H1 (cell line): ENCODE measurements around the gene DVL2. TPM values are rescaled to one million over a fixed set of nuclear protein-coding genes. Genes with fewer than 3 reads are reported as not detected.

ENCODE experiments used
- ASH2L ChIP-seq: fragments of 200-600, 300-600 bp; sonication (generic); IDR thresholded peaks from one replicate; pipeline ENCODE4 v1.7.1; 2017; ENCODE audit warnings: low read length
- ATF2 ChIP-seq: IDR thresholded peaks from 2 replicates; pipeline ENCODE4 v1.6.1; 2012; ENCODE audit warnings: low read length, inconsistent platforms
- BRCA1 ChIP-seq: IDR thresholded peaks from 2 replicates; pipeline ENCODE4 v1.6.1; 2012; ENCODE audit warnings: low read depth, low read length, improper control_type of control experiment
- CBX8 ChIP-seq: fragments of 300-800, 300-1000 bp; sonication (generic); IDR thresholded peaks from 2 replicates; pipeline ENCODE4 v1.7.1; 2016; ENCODE audit warnings: low read depth, low read length, borderline replicate concordance
- CTBP2 ChIP-seq: IDR thresholded peaks from 2 replicates; pipeline ENCODE4 v1.7.0; 2011; ENCODE audit warnings: borderline replicate concordance, mild to moderate bottlenecking, moderate library complexity, mixed read lengths, low read length; ENCODE audit not compliant: insufficient read depth, insufficient read length
- CTCF ChIP-seq, 3 experiments: IDR thresholded peaks; 1 replicate in 2 of 3; 2 replicates in 1 of 3; pipeline versions ENCODE4 v1.5.1 to v1.6.1; 2011; ENCODE audit warnings: low read length in 3 of 3, mild to moderate bottlenecking in 3 of 3, inconsistent platforms in 2 of 3, low read depth in 1 of 3, moderate library complexity in 1 of 3; ENCODE audit not compliant: insufficient read depth in 1 of 3; ENCODE audit errors: control extremely low read depth in 1 of 3
- HDAC6 ChIP-seq: IDR thresholded peaks from one replicate; pipeline ENCODE4 v1.7.1; 2012; ENCODE audit warnings: low read depth, mild to moderate bottlenecking, inconsistent platforms, low read length, moderate library complexity
- KDM5A ChIP-seq: fragments of 200-600 bp; IDR thresholded peaks from 2 replicates; pipeline ENCODE4 v1.7.1; 2012; ENCODE audit warnings: mild to moderate bottlenecking, low read length, inconsistent platforms, mixed read lengths
- NANOG ChIP-seq: IDR thresholded peaks from 2 replicates; pipeline ENCODE4 v1.6.1; 2011; ENCODE audit warnings: low read length, low read depth, mild to moderate bottlenecking, inconsistent platforms; ENCODE audit not compliant: insufficient read depth, poor library complexity, severe bottlenecking
- PHF8 ChIP-seq: fragments of 200-600 bp; sonication (generic); conservative IDR thresholded peaks from 2 replicates; pipeline ENCODE4 v1.7.1; 2012; ENCODE audit warnings: low read depth, mild to moderate bottlenecking, inconsistent platforms, low read length, moderate library complexity
- RNF2 ChIP-seq: fragments of 200-900, 300-1000 bp; sonication (generic); IDR thresholded peaks from 2 replicates; pipeline ENCODE4 v1.7.1; 2016; ENCODE audit warnings: borderline replicate concordance, low read depth, mild to moderate bottlenecking, antibody characterized with exemption, low read length; ENCODE audit not compliant: poor library complexity, severe bottlenecking; ENCODE audit errors: missing control alignments
- RXRA ChIP-seq: IDR thresholded peaks from 2 replicates; pipeline ENCODE4 v1.6.1; 2011; ENCODE audit warnings: low read depth, mild to moderate bottlenecking, low read length, moderate library complexity; ENCODE audit not compliant: insufficient read depth
- SIN3A ChIP-seq, 2 experiments: IDR thresholded peaks in 1 of 2; conservative IDR thresholded peaks in 1 of 2; 2 replicates each; pipeline ENCODE4 v1.6.1; 2011 to 2012; ENCODE audit warnings: low read length in 2 of 2, improper control_type of control experiment in 1 of 2, low read depth in 1 of 2, mild to moderate bottlenecking in 1 of 2
- SIX5 ChIP-seq: IDR thresholded peaks from 2 replicates; pipeline ENCODE4 v1.6.1; 2011; ENCODE audit warnings: mild to moderate bottlenecking, low read depth, low read length
- SUZ12 ChIP-seq: fragments of 200-600 bp; sonication (generic); IDR thresholded peaks from 2 replicates; pipeline ENCODE4 v1.6.1; 2012; ENCODE audit warnings: mild to moderate bottlenecking, inconsistent platforms, low read length, moderate library complexity, mixed read lengths
- TEAD4 ChIP-seq: IDR thresholded peaks from 2 replicates; pipeline ENCODE4 v1.6.1; 2012; ENCODE audit warnings: low read depth, low read length, inconsistent platforms, mixed read lengths
- YY1 ChIP-seq: IDR thresholded peaks from 2 replicates; pipeline ENCODE4 v1.6.1; 2011; ENCODE audit warnings: low read depth, mild to moderate bottlenecking, low read length
- polyA plus RNA-seq, 7 experiments: library from polyadenylated mRNA; depleted of rRNA in 3 of 7; stranded (reverse) in 5 of 7; unstranded in 2 of 7; fragments of >200 nt in 5 of 7; fragments of 200-250 nt in 2 of 7; gene quantifications; 1 replicate in 5 of 7; 2 replicates in 1 of 7; 4 replicates in 1 of 7; pipeline versions ENCODE4 v1.2.1 to v1.2.3, GENCODE V29; 2011 to 2013; ENCODE audit warnings: missing spikeins in 2 of 7, mixed read lengths in 2 of 7
- total RNA-seq: library from RNA; stranded (reverse); fragmentation: NEBNext Ultra II Directional; extraction: Animal tissue kit (Norgen Biotek cat#: 25700); gene quantifications from 2 replicates; pipeline ENCODE4 v1.2.1, GENCODE V29; 2021
- TF ChIP-seq, protein P1 (sequence below): IDR thresholded peaks from 2 replicates; pipeline ENCODE4 v1.6.1; 2012; ENCODE audit warnings: inconsistent platforms

DVL2 gene
- total and polyA plus RNA-seq, 2 of the 8 experiments (the other 6 are each of a cell fraction or from before 2014, with no cell fraction given) = 19.0 to 59.6 TPM

DNA sequence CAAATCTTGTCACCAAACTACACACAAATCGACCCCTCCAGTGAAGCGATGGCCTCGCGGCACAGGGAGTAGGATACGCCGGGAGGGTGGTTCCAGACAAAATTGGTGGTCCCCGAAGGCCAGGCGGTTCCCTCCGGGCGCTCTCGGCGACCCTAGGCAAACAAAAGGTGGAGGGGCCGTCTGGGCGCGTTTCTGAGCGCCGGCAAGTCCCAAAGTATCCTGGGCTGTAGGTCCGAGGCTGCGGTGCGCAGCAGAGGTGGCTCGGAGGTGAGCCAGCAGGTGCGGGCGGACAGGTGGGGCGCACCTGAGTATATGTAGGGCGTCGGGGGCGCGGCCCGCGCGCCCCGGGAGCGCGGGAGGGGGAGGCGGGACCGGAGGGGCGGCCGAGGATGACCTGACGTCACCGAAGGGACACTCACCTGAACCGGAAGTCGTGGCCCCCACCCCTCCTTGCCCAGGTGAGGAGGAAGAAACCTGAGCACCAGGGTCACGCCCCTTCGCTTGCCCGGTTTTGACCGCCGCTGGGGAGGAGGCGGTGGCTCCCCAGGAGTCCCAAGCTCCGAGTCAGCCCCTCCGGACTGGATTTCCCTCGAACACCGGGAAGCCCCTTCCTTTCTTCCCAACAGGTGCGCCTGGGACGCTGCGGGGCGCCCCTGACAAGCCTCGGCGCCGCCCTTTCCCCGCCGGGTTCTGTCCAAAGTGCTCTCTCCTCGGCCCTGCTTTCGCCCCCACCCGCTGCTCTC, 28.0 kb upstream of the DVL2 start, which contains the start of gene CLDN7 (continued):
- no peak for TF ChIP-seq RXRA
- TF ChIP-seq CTCF (IDR thresholded peaks at IDR 0.05; ENCODE audit: control extremely low read depth in 1 of 3, insufficient read depth in 1 of 3, low read depth in 1 of 3, low read length in 3 of 3) = peak in 2 of 3 experiments; percentile 17 to 37; a peak in 2 of 4 replicates
- TF ChIP-seq TEAD4 = no peak
- 0 out of 2 replicates have a peak, but pooled peaks have one; percentile 9 for TF ChIP-seq YY1
- TF ChIP-seq, protein P1, sequence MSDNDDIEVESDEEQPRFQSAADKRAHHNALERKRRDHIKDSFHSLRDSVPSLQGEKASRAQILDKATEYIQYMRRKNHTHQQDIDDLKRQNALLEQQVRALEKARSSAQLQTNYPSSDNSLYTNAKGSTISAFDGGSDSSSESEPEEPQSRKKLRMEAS = no peak; the same call in 1 of the 2 replicates
- no peak for TF ChIP-seq KDM5A
- TF ChIP-seq ATF2 = 0 out of 2 replicates have a peak, but pooled peaks have one; percentile 69
- peak; percentile 77 for TF ChIP-seq PHF8
- no peak; the same call in 1 of the 2 replicates for TF ChIP-seq SIX5
- no peak for TF ChIP-seq HDAC6
- peak; percentile 37 to 87; a peak in 3 of 4 replicates for TF ChIP-seq SIN3A (conservative IDR thresholded peaks at IDR 0.05 in 1 of 2, IDR thresholded peaks at IDR 0.05 in 1 of 2; ENCODE audit: low read depth in 1 of 2, low read length in 2 of 2)
- no peak for TF ChIP-seq NANOG
- TF ChIP-seq RNF2 = no peak
- no peak for TF ChIP-seq SUZ12
- TF ChIP-seq CBX8 = no peak
- TF ChIP-seq CTBP2 = no peak
- TF ChIP-seq BRCA1 = no peak
- no peak for TF ChIP-seq ASH2L
